CD4-positive, alpha-beta T cell (primary cell): ENCODE results near the gene PRPF8. TPM values are rescaled to one million over a fixed set of nuclear protein-coding genes. Genes with fewer than 3 reads are reported as not detected.

Source experiments
- ATAC-seq: fragments of 200-7000 bp; cut with Tn5 transposase; one replicate; pipeline ENCODE4 v1.10.0; 2022; ENCODE audit warnings: mild to moderate bottlenecking; ENCODE audit not compliant: poor library complexity
- CTCF ChIA-PET: fragments of 350-600 bp; sonication (Branson Sonifier 250); formaldehyde crosslinking; loops from one replicate; lab custom pipeline; 2021; ENCODE audit warnings: antibody characterized with exemption, inconsistent platforms; lab: Charles Lee
- POLR2A ChIA-PET: fragments of 350-600 bp; sonication (Branson Sonifier 250); formaldehyde crosslinking; loops from one replicate; lab custom pipeline; 2021; ENCODE audit warnings: antibody characterized with exemption, inconsistent platforms; lab: Charles Lee
- DNase-seq, 14 experiments: peaks; one replicate each; pipeline ENCODE4 v3.0.0-alpha.2; 2013 to 2020; ENCODE audit warnings: mixed read lengths in 2 of 14
- H3K27ac ChIP-seq, 2 donors: one replicate each; pipeline versions ENCODE4 v1.5.1 to v1.7.0; 2013; ENCODE audit warnings: low read length in 2 of 2, low read depth in 1 of 2, mild to moderate bottlenecking in 1 of 2
- H3K27me3 ChIP-seq, 2 experiments: 1 replicate in 1 of 2; 2 replicates in 1 of 2; pipeline versions ENCODE4 v1.6.1 to v1.7.0; 2013; ENCODE audit warnings: low read length in 2 of 2, control low read depth in 1 of 2, mild to moderate bottlenecking in 1 of 2, moderate library complexity in 1 of 2; ENCODE audit not compliant: insufficient read depth in 2 of 2, control insufficient read depth in 1 of 2
- H3K36me3 ChIP-seq: one replicate; pipeline ENCODE4 v1.6.1; 2013; ENCODE audit warnings: low read length, control low read depth; ENCODE audit not compliant: insufficient read depth
- H3K4me1 ChIP-seq: one replicate; pipeline ENCODE4 v1.6.1; 2013; ENCODE audit warnings: low read length, control low read depth; ENCODE audit not compliant: insufficient read depth
- H3K4me3 ChIP-seq: one replicate; pipeline ENCODE4 v1.5.1; 2013; ENCODE audit warnings: mild to moderate bottlenecking, low read length, moderate library complexity
- H3K9me3 ChIP-seq, 2 experiments: 1 replicate in 1 of 2; 2 replicates in 1 of 2; pipeline versions ENCODE4 v1.6.1 to v1.7.0; 2013; ENCODE audit warnings: low read length in 2 of 2, mild to moderate bottlenecking in 2 of 2, control low read depth in 1 of 2, moderate library complexity in 1 of 2; ENCODE audit not compliant: control insufficient read depth in 1 of 2, insufficient read depth in 1 of 2
- H3K27ac Mint-ChIP-seq: one replicate; pipeline ENCODE4 v1.8.0; 2020; ENCODE audit warnings: mixed read lengths
- H3K27me3 Mint-ChIP-seq: one replicate; pipeline ENCODE4 v1.8.0; 2021; ENCODE audit warnings: mixed read lengths
- H3K36me3 Mint-ChIP-seq: one replicate; pipeline ENCODE4 v1.8.0; 2021; ENCODE audit warnings: low read depth, mixed read lengths
- H3K4me1 Mint-ChIP-seq: one replicate; pipeline ENCODE4 v1.8.0; 2021; ENCODE audit warnings: low read depth, mixed read lengths
- H3K4me3 Mint-ChIP-seq: one replicate; pipeline ENCODE4 v1.8.0; 2020; ENCODE audit warnings: mild to moderate bottlenecking, mixed read lengths
- H3K9me3 Mint-ChIP-seq: one replicate; pipeline ENCODE4 v1.8.0; 2020; ENCODE audit warnings: mixed read lengths
- intact Hi-C, 2 experiments: fragments of 100-400 bp; cut with DNase I in 1 of 2; cut with micrococcal nuclease in 1 of 2; formaldehyde crosslinking; loops; one replicate each; pipeline versions ENCODE4 v1.15.1 to v1.9.0; 2023 to 2025; cut with DNase I, micrococcal nuclease
- total RNA-seq, 174 experiments: library from RNA in 2 of 174; stranded (reverse) in 2 of 174; gene quantifications; one replicate each; pipeline ENCODE4 v1.2.3 and lab custom pipeline; 2021 to 2026
- TF ChIP-seq, protein P1 (sequence below): fragments of 200-600 bp; IDR thresholded peaks from one replicate; pipeline ENCODE4 v1.8.0; 2022; ENCODE audit warnings: antibody characterized with exemption, mild to moderate bottlenecking

Gene PRPF8
- total RNA-seq, 2 experiments from 2014 or later: 550 to 572 TPM

DNA sequence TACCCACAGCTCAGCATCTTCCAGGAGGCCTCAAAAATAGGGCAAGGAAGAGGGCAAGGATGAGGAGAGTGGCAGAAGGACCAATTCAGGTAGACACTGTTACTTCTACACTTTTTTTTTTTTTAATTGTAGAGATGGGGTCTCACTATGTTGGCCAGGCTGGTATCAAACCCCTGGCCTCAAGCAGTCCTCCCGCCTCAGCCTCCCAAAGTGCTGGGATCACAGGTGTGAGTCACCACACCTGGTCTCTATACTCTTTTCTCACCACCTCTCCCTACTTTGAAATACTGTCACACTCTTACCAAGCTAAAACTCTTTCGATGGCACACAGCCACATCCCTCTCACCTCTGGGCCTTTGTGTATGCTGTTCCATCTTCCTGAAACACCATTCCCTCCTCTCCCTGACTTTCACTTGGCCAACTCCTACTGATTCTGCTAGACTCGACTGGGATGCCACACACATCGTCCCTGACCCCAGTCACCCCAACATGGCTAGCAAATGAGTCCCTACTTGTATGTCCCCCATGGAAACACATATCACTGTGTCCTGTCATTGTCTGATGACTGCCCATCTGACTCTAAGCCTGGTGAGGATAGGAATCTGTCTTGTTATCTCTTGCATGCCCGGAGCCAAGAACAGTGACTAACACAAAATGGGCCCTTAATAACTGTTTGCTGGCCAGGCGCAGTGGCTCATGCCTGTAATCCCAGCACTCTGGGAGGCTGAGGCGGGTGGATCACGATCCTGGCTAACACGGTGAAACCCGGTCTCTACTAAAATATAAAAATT lies 48.8 kb downstream of the PRPF8 start:
- ChIA-PET POLR2A (no interaction called here), CTCF (no interaction called here)
- H3K4me1 Mint-ChIP-seq: no peaks in the 10 kb centered on the region
- no peak overlapping the region for H3K4me3 ChIP-seq
- no peaks in the 10 kb centered on the region for H3K9me3 Mint-ChIP-seq
- no peaks in the 10 kb centered on the region for H3K36me3 Mint-ChIP-seq
- H3K4me1 ChIP-seq: no peaks in the 10 kb centered on the region
- H3K27ac ChIP-seq: no peak overlapping the region
- DNase-seq: no peak
- intact Hi-C loops: no loop called here
- H3K27ac Mint-ChIP-seq: no peak overlapping the region
- H3K4me3 Mint-ChIP-seq: no peak overlapping the region
- H3K9me3 ChIP-seq: no peaks in the 10 kb centered on the region
- TF ChIP-seq, protein P1, sequence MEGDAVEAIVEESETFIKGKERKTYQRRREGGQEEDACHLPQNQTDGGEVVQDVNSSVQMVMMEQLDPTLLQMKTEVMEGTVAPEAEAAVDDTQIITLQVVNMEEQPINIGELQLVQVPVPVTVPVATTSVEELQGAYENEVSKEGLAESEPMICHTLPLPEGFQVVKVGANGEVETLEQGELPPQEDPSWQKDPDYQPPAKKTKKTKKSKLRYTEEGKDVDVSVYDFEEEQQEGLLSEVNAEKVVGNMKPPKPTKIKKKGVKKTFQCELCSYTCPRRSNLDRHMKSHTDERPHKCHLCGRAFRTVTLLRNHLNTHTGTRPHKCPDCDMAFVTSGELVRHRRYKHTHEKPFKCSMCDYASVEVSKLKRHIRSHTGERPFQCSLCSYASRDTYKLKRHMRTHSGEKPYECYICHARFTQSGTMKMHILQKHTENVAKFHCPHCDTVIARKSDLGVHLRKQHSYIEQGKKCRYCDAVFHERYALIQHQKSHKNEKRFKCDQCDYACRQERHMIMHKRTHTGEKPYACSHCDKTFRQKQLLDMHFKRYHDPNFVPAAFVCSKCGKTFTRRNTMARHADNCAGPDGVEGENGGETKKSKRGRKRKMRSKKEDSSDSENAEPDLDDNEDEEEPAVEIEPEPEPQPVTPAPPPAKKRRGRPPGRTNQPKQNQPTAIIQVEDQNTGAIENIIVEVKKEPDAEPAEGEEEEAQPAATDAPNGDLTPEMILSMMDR: no peak
- H3K27me3 ChIP-seq: no peaks in the 10 kb centered on the region
- H3K27me3 Mint-ChIP-seq: no peaks in the 10 kb centered on the region
- ATAC-seq: no peak
- no peaks in the 10 kb centered on the region for H3K36me3 ChIP-seq

DNA sequence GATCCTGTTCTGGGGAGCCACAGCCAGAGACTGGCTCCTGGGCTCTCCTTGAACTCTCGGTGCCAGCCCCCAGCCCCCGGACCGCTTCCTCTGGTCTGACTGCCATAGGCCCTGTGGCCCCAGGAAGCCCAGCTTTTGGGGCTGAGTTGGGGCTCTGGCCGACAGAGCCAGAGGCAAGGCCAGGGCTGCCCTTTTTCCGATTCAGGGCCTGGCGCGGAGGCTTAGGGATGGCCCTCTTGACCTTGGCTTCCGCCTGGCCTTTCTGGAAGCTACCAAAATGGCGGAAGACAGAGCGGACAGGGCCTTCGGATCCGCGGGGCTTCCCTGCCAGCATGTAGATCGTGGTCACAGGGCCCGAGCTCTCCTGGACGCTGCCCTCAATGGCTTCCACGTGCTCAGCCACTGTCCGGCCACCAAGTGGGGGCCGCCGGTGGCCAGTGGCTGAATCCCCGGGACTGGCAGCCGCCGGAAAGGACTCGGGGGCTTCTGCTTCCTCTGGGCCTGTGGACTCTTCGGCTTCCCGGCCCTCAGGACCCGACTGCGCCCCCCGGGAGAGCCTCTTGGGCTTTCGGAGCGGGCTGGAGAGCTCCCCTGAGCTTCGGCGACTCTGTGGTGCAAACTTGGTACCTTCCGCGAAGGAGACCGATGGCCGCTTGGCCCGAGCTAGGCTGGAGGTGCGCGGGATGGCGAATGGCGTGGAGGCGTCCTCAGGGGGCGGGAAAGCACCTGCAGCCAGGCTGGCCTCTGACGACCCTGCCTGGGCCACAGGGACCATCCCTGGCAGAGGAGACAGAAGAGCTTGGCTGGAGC lies 49.6 kb downstream of the PRPF8 start:
- H3K27me3 Mint-ChIP-seq: no peaks in the 10 kb centered on the region
- CTCF ChIA-PET: no interaction called here
- TF ChIP-seq, protein P1: no peak
- H3K36me3 Mint-ChIP-seq: no peaks in the 10 kb centered on the region
- intact Hi-C loops: loop anchor here in 1 of 2 experiments (5.0 kb wide), 1 partner anchor 358 kb away; the partner anchor contains the start of gene TRARG1
- Histone ChIP-seq H3K4me3 (no peak overlapping the region), H3K9me3 (no peaks in the 10 kb centered on the region), H3K4me1 (peaks cover 4% of the 10 kb centered on the region), H3K27me3 (no peaks in the 10 kb centered on the region), H3K27ac (no peak overlapping the region), H3K36me3 (no peaks in the 10 kb centered on the region)
- POLR2A ChIA-PET: no interaction called here
- DNase-seq: no peak
- no peak overlapping the region for H3K4me3 Mint-ChIP-seq
- H3K27ac Mint-ChIP-seq: no peak overlapping the region
- H3K4me1 Mint-ChIP-seq: peaks cover 4% of the 10 kb centered on the region
- ATAC-seq: no peak
- no peaks in the 10 kb centered on the region for H3K9me3 Mint-ChIP-seq

GRCh38 chr17:1630662-1631061 lies 54.0 kb downstream of the PRPF8 start:
- ChIA-PET CTCF (interaction anchor here (0.6 to 2.1 kb wide), 14 partner anchors 9 to 370 kb away, joined by 3 to 12 read pairs (median 4); partner anchors contain the start of genes INPP5K, PITPNA and RILP), POLR2A (interaction anchor here (1.0 to 3.8 kb wide), 8 partner anchors 11 to 268 kb away, joined by 3 to 44 read pairs (median 8); partner anchors contain the start of genes CRK and RILP)
- no peak for ATAC-seq
- H3K9me3 ChIP-seq: no peaks in the 10 kb centered on the region
- TF ChIP-seq, protein P1: no peak
- H3K27ac ChIP-seq: no peak overlapping the region
- peaks cover 0 to 3% of the 10 kb centered on the region in 2 experiments for H3K27me3 ChIP-seq
- Mint-ChIP-seq H3K9me3 (no peaks in the 10 kb centered on the region), H3K4me1 (peaks cover 23% of the 10 kb centered on the region), H3K4me3 (peak overlapping the region; percentile 96), H3K27me3 (no peaks in the 10 kb centered on the region), H3K27ac (no peak overlapping the region), H3K36me3 (peaks cover 7% of the 10 kb centered on the region)
- no peaks in the 10 kb centered on the region for H3K36me3 ChIP-seq
- H3K4me1 ChIP-seq: peaks cover 34% of the 10 kb centered on the region
- peak in 1 of 14 experiments; percentile 27 for DNase-seq
- intact Hi-C loops: loop anchor here in 1 of 2 experiments (5.0 kb wide), 1 partner anchor 353 kb away; the partner anchor contains the start of gene TRARG1
- H3K4me3 ChIP-seq: no peak overlapping the region
